Suprapubic skin (tissue), 4 donors: ENCODE measurements around the gene HELZ2. TPM values are rescaled to one million over a fixed set of nuclear protein-coding genes. Genes with fewer than 3 reads are reported as not detected.

Source experiments
- DNase-seq, 2 donors: peaks; one replicate each; pipeline ENCODE4 v3.0.0-alpha.2; 2019; ENCODE audit warnings: low spot score in 2 of 2
- H3K27ac ChIP-seq: fragments of 200-600 bp; sonication (generic); one replicate; pipeline ENCODE4 v1.5.1; 2019
- H3K27me3 ChIP-seq: fragments of 200-600 bp; sonication (generic); one replicate; pipeline ENCODE4 v1.5.1; 2019
- H3K36me3 ChIP-seq: fragments of 200-600 bp; sonication (generic); one replicate; pipeline ENCODE4 v1.5.1; 2019
- H3K4me1 ChIP-seq: fragments of 200-600 bp; sonication (generic); one replicate; pipeline ENCODE4 v1.5.1; 2019
- H3K4me3 ChIP-seq: fragments of 200-600 bp; sonication (generic); one replicate; pipeline ENCODE4 v1.5.1; 2019; ENCODE audit warnings: mild to moderate bottlenecking
- H3K9me3 ChIP-seq: fragments of 200-600 bp; sonication (generic); one replicate; pipeline ENCODE4 v1.5.1; 2019
- EP300 ChIP-seq: sonication (generic); formaldehyde crosslinking; IDR thresholded peaks from one replicate; pipeline ENCODE4 v1.6.1; 2017; ENCODE audit warnings: antibody characterized with exemption
- POLR2A ChIP-seq, 2 donors: fragments of 450-650 bp; IDR thresholded peaks; one replicate each; pipeline ENCODE4 v1.6.1; 2017; ENCODE audit warnings: antibody characterized with exemption in 2 of 2, mild to moderate bottlenecking in 2 of 2, moderate library complexity in 2 of 2
- POLR2AphosphoS5 ChIP-seq, 3 donors: sonication (generic); formaldehyde crosslinking; IDR thresholded peaks; one replicate each; pipeline ENCODE4 v1.6.1; 2017; ENCODE audit warnings: antibody characterized with exemption in 3 of 3
- WGBS: methylation state at CpG from one replicate; pipeline ENCODE4 v1.1.5; 2018; 5-methylcytosine and 5-hydroxymethylcytosine counted together
- total RNA-seq, 4 donors: library from RNA; depleted of rRNA; stranded (reverse); fragments of >200 nt; gene quantifications; one replicate each; pipeline ENCODE4 v1.1.0, GENCODE V29; 2016
- TF ChIP-seq, protein P1 (sequence below), 2 donors: fragments of 200-600 bp in 1 of 2; fragments of 450-650 bp in 1 of 2; sonication (generic) in 1 of 2; IDR thresholded peaks; one replicate each; pipeline ENCODE4 v1.5.1; 2016 to 2019; ENCODE audit warnings: antibody characterized with exemption in 2 of 2, mild to moderate bottlenecking in 1 of 2, moderate library complexity in 1 of 2

Gene HELZ2
- total RNA-seq, 4 donors from 2014 or later = 22.8 to 36.6 (median 31.8) TPM

GRCh38 chr20:63544241-63544957 is 29.6 kb downstream of the HELZ2 start:
- TF ChIP-seq POLR2AphosphoS5 (IDR thresholded peaks at IDR 0.05) = no peak
- H3K36me3 ChIP-seq = no peaks in the 10 kb centered on the region
- no peak for DNase-seq
- no peaks in the 10 kb centered on the region for H3K9me3 ChIP-seq
- no peak overlapping the region for H3K4me3 ChIP-seq
- H3K4me1 ChIP-seq = peaks cover 45% of the 10 kb centered on the region
- H3K27me3 ChIP-seq = peaks cover 33% of the 10 kb centered on the region
- no peak overlapping the region for H3K27ac ChIP-seq
- WGBS = 48% methylated on average over 5 of the region's 27 CpGs

DNA sequence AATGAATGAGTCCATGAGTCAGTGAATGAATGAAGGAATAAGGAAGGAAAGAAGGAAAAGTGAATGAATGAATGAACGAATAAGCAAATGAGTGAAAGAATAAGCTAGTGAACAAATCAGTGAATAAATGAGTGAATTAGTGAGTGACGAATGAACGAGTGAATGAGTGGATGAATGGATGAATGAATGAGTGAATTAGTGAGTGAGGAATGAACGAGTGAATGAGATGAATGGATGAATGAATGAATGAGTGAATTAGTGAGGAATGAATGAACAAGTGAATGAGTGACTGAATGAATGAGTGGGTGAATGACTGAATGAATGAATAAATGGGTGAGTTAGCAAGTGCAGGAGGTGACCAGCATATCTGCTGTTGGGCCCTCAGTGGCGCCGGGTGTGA is 30.3 kb downstream of the HELZ2 start:
- TF ChIP-seq EP300 (no peak), POLR2AphosphoS5 (IDR thresholded peaks at IDR 0.05) (no peak), POLR2A (IDR thresholded peaks at IDR 0.05) (no peak)
- TF ChIP-seq, protein P1, sequence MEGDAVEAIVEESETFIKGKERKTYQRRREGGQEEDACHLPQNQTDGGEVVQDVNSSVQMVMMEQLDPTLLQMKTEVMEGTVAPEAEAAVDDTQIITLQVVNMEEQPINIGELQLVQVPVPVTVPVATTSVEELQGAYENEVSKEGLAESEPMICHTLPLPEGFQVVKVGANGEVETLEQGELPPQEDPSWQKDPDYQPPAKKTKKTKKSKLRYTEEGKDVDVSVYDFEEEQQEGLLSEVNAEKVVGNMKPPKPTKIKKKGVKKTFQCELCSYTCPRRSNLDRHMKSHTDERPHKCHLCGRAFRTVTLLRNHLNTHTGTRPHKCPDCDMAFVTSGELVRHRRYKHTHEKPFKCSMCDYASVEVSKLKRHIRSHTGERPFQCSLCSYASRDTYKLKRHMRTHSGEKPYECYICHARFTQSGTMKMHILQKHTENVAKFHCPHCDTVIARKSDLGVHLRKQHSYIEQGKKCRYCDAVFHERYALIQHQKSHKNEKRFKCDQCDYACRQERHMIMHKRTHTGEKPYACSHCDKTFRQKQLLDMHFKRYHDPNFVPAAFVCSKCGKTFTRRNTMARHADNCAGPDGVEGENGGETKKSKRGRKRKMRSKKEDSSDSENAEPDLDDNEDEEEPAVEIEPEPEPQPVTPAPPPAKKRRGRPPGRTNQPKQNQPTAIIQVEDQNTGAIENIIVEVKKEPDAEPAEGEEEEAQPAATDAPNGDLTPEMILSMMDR (IDR thresholded peaks at IDR 0.05) = no peak
- WGBS = 90% methylated on average over 6 of the region's 6 CpGs
- H3K9me3 ChIP-seq = no peaks in the 10 kb centered on the region
- peaks cover 52% of the 10 kb centered on the region for H3K4me1 ChIP-seq
- no peak for DNase-seq
- no peak overlapping the region for H3K4me3 ChIP-seq
- peaks cover 29% of the 10 kb centered on the region for H3K27me3 ChIP-seq
- H3K27ac ChIP-seq = no peak overlapping the region
- no peaks in the 10 kb centered on the region for H3K36me3 ChIP-seq

DNA sequence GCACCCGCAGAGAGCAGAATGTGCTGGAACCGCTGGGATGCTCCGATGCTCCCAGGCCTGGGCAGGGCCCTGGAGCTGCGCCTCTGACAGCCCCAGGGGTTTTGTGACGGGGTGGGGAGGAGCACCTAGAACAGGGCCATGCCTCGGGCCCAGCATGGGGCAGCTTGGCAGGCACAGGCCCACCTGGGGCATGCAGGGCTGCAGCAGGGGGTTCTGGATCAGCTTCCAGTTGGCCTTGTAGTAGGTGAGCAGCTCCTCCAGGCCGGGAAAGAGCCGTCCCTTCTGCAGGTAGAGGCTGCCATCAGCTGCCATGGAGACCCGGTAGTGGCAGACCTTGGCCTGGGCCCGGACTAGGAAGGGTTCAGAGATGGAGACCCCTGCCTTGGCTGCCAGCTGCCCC is 30.9 kb downstream of the HELZ2 start:
- H3K36me3 ChIP-seq = no peaks in the 10 kb centered on the region
- H3K4me3 ChIP-seq = no peak overlapping the region
- peaks cover 58% of the 10 kb centered on the region for H3K4me1 ChIP-seq
- peaks cover 22% of the 10 kb centered on the region for H3K27me3 ChIP-seq
- H3K27ac ChIP-seq = no peak overlapping the region
- no peak for TF ChIP-seq POLR2AphosphoS5 (IDR thresholded peaks at IDR 0.05)
- no peak for TF ChIP-seq EP300
- TF ChIP-seq POLR2A (IDR thresholded peaks at IDR 0.05) = no peak
- TF ChIP-seq, protein P1 (IDR thresholded peaks at IDR 0.05) = no peak
- no peaks in the 10 kb centered on the region for H3K9me3 ChIP-seq
- no peak for DNase-seq
- WGBS = no CpG with 5 or more reads among the region's 10 CpGs

GRCh38 chr20:63542696-63543095 is 31.3 kb downstream of the HELZ2 start:
- Histone ChIP-seq H3K36me3 (no peaks in the 10 kb centered on the region), H3K9me3 (no peaks in the 10 kb centered on the region), H3K27me3 (peaks cover 18% of the 10 kb centered on the region), H3K4me3 (no peak overlapping the region), H3K27ac (no peak overlapping the region), H3K4me1 (peaks cover 61% of the 10 kb centered on the region)
- TF ChIP-seq, protein P1 (IDR thresholded peaks at IDR 0.05) = no peak
- TF ChIP-seq EP300 (no peak), POLR2AphosphoS5 (IDR thresholded peaks at IDR 0.05) (no peak), POLR2A (IDR thresholded peaks at IDR 0.05) (no peak)
- DNase-seq = no peak
- 75% methylated on average over 5 of the region's 10 CpGs for WGBS

- Histone ChIP-seq H3K4me1 (peaks cover 64% of the 10 kb centered on the region), H3K36me3 (no peaks in the 10 kb centered on the region), H3K9me3 (no peaks in the 10 kb centered on the region), H3K27me3 (peaks cover 12% of the 10 kb centered on the region), H3K4me3 (no peak overlapping the region), H3K27ac (no peak overlapping the region)
- TF ChIP-seq POLR2A (IDR thresholded peaks at IDR 0.05) (no peak), POLR2AphosphoS5 (IDR thresholded peaks at IDR 0.05) (no peak), EP300 (no peak)
- TF ChIP-seq, protein P1 (IDR thresholded peaks at IDR 0.05) = no peak
- 79% methylated on average over 13 of the region's 36 CpGs for WGBS
- no peak for DNase-seq
These were observed 31.9 kb downstream of the HELZ2 start for GRCh38 chr20:63542031-63542559.
